Sigmoid colon (tissue), 4 donors: ENCODE data around the gene HEATR1.

Experiments used
- POLR2A ChIP-seq, 2 donors: fragments of 450-650 bp; IDR thresholded peaks; one replicate each; pipeline ENCODE4 v1.6.1; 2016; ENCODE audit warnings: antibody characterized with exemption in 2 of 2, mild to moderate bottlenecking in 2 of 2, moderate library complexity in 2 of 2
- POLR2AphosphoS5 ChIP-seq, 4 donors: sonication (generic); formaldehyde crosslinking; IDR thresholded peaks; one replicate each; pipeline ENCODE4 v1.6.1; 2017; ENCODE audit warnings: antibody characterized with exemption in 4 of 4

DNA sequence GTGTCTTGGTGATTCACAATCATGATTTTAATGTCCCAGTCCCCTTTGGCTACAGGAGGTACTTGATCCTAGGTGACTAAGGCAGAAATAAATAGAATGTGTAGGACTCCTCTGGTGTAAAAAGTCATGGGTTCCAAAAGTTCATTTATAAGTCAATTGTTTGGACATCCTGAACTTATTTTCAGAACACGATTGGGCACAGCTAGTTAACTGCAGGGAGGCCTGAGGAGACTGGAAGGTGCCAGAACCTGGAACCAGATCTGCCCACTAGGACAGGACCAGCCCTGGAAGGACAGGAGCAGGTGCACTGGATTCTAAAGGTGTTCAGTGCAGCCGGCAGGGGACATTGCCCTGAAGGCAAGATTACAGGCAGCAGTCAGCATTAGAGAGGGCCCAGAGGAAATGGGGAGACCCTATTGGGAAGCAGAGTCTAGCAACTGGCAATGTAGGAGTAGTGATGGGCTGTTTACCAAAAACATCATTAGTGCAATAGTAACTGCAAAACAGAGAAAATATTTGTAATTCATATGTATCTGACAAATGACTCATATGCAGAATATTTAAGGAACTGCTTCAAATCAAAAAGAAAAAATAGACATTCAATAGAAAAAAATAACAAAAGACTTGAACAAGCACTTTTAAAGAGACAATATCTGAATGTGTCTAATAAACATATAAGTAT is 23.6 kb upstream of the HEATR1 start:
- TF ChIP-seq POLR2AphosphoS5 (IDR thresholded peaks at IDR 0.05) (no peak), POLR2A (IDR thresholded peaks at IDR 0.05) (no peak)
